OCI-LY7 (cell line): ENCODE results near the gene CXCL14.

Experiments used
- CTCF ChIP-seq: fragments of 200-600 bp; sonication (generic); conservative IDR thresholded peaks from 2 replicates; pipeline ENCODE4 v1.5.1; 2014; ENCODE audit warnings: mild to moderate bottlenecking, antibody characterized with exemption, low read length, moderate library complexity, mixed read lengths
- EZH2phosphoT487 ChIP-seq: fragments of 200-600 bp; sonication (generic); IDR thresholded peaks from 2 replicates; pipeline ENCODE4 v1.6.1; 2018; ENCODE audit warnings: low read depth, borderline replicate concordance, mild to moderate bottlenecking, mixed run types, antibody characterized with exemption, low read length, moderate library complexity, mixed read lengths

DNA sequence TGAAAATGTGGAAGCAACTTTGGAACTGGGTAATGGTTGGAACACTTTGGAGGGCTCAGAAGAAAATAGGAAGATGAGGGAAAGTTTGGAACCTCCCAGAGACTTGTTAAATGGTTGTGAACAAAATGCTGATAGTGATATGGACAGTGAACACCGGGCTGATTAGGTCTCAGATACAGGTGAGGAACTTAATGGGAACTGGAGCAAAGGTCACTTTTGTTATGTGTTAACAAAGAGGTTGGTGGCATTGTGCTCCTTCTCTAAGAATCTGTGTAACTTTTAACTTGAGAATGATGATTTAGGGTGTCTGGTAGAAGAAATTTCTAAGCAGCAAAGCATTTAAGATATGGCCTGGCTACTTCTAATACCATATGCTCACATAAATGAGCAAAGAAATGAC, 36.4 kb upstream of the CXCL14 start:
- TF ChIP-seq CTCF, result no peak
- TF ChIP-seq EZH2phosphoT487, result no peak
